HuH-7 (cell line): Measurements from ENCODE around the gene ARHGAP36.

Experiments used
- DNase-seq: peaks from one replicate; pipeline ENCODE4 v3.0.0; 2011; ENCODE audit warnings: low spot score

ARHGAP36 gene

GRCh38 chrX:131058136-131058868 is at the start of gene ARHGAP36:
Gene ARHGAP36 (plus strand): TSS chrX:131058346. CDS start chrX:131081666, 23,320 bp downstream.
- DNase-seq: no peak

- no peak for DNase-seq
Observed at GRCh38 chrX:131010186-131010585, 48.0 kb upstream of the ARHGAP36 start.

- DNase-seq: no peak
Observed at GRCh38 chrX:131025336-131025735, 32.8 kb upstream of the ARHGAP36 start.

GRCh38 chrX:131032354-131033230 is 25.6 kb upstream of the ARHGAP36 start:
- no peak for DNase-seq

- no peak for DNase-seq
Observed at GRCh38 chrX:131034063-131034462, 24.1 kb upstream of the ARHGAP36 start.

GRCh38 chrX:131040781-131041180 is 17.4 kb upstream of the ARHGAP36 start:
- no peak for DNase-seq

- no peak for DNase-seq
Observed at GRCh38 chrX:131041667-131042066, 16.5 kb upstream of the ARHGAP36 start.

- DNase-seq: no peak
Observed at GRCh38 chrX:131045726-131046125, 12.4 kb upstream of the ARHGAP36 start.

GRCh38 chrX:131046596-131046995 is 11.6 kb upstream of the ARHGAP36 start:
- no peak for DNase-seq

- DNase-seq: no peak
Observed at GRCh38 chrX:131047180-131047579, 11.0 kb upstream of the ARHGAP36 start.

- DNase-seq: no peak
Observed at GRCh38 chrX:131053076-131053475, 5.1 kb upstream of the ARHGAP36 start.

GRCh38 chrX:131054906-131055305 is 3.2 kb upstream of the ARHGAP36 start:
- no peak for DNase-seq

- DNase-seq: no peak
Observed at GRCh38 chrX:131057706-131058105, 440 bp upstream of the ARHGAP36 start.

- DNase-seq: no peak
Observed at GRCh38 chrX:131059246-131059645, 1.1 kb downstream of the ARHGAP36 start.

GRCh38 chrX:131060147-131060546 is 2.0 kb downstream of the ARHGAP36 start:
- no peak for DNase-seq

- no peak for DNase-seq
Observed at GRCh38 chrX:131061306-131061705, 3.2 kb downstream of the ARHGAP36 start.

GRCh38 chrX:131063613-131064012 is 5.5 kb downstream of the ARHGAP36 start:
- DNase-seq: peak; percentile 32

- DNase-seq: no peak
Observed at GRCh38 chrX:131066237-131066636, 8.1 kb downstream of the ARHGAP36 start.

GRCh38 chrX:131067216-131067615 is 9.1 kb downstream of the ARHGAP36 start:
- DNase-seq: no peak

- DNase-seq: no peak
Observed at GRCh38 chrX:131067846-131068745, 9.9 kb downstream of the ARHGAP36 start.

GRCh38 chrX:131068945-131069719 is 11.0 kb downstream of the ARHGAP36 start:
- DNase-seq: peak; percentile 91
